ENCODE data around the gene DOK3.

DNA sequence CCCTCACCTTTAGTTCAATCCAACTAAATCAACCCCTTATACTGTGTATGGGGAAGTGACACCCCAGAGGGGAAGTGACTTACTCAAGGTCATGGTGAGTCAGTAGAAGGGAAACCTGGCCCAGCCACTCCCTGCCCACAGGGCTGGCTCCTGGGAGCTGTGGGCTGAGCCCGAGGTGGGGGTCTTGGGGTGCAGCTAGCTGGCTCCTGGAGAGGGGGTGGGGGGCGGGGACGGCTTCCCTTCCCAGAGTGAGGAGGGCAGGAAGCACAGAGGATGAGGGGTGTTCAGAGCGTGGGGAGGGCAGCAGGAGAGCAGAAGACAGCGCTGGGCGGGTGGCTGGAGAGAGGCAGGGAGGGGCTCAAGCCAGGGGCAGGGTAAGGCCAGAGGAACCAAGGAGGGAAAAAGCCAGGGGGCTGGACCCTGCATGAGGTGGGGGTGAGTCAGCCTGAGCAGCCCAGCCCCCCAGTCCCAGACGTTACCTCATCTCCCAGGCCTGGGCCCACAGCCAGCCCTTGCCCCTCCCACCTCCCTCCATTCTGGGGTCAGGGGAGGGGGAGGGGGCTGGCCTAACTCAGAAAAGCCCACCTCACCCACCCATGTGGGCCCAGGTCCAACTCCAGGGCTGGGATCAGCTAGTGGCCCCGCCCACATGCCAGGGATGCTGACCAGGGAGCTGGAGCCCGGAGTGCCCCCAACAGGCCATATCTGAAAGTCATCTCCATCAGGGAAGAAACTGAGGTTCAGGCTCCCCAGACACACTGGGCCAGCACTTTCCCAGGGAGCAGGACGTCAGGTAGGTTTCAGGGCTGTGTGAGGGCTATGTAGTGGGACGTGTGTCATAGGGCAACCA lies 15.1 kb downstream of the DOK3 start:
- TF ChIP-seq, protein P1, sequence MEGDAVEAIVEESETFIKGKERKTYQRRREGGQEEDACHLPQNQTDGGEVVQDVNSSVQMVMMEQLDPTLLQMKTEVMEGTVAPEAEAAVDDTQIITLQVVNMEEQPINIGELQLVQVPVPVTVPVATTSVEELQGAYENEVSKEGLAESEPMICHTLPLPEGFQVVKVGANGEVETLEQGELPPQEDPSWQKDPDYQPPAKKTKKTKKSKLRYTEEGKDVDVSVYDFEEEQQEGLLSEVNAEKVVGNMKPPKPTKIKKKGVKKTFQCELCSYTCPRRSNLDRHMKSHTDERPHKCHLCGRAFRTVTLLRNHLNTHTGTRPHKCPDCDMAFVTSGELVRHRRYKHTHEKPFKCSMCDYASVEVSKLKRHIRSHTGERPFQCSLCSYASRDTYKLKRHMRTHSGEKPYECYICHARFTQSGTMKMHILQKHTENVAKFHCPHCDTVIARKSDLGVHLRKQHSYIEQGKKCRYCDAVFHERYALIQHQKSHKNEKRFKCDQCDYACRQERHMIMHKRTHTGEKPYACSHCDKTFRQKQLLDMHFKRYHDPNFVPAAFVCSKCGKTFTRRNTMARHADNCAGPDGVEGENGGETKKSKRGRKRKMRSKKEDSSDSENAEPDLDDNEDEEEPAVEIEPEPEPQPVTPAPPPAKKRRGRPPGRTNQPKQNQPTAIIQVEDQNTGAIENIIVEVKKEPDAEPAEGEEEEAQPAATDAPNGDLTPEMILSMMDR (IDR thresholded peaks at IDR 0.05; ENCODE audit: borderline replicate concordance, extremely low read depth, low read length, poor library complexity, severe bottlenecking): peak; percentile 26
- no peak for TF ChIP-seq EZH2 (IDR thresholded peaks at IDR 0.05; ENCODE audit: borderline replicate concordance, low read depth, low read length, severe bottlenecking)

Data from DND-41 (cell line).